Testis (tissue), 2 donors: Measurements from ENCODE around the gene PCMTD2.

Experiments used
- CTCF ChIP-seq, 3 experiments: fragments of 450-650 bp in 2 of 3; fragments of 200-600 bp in 1 of 3; sonication (generic) in 1 of 3; IDR thresholded peaks; one replicate each; pipeline ENCODE4 v1.5.1; 2016 to 2019; ENCODE audit warnings: antibody characterized with exemption in 3 of 3, mild to moderate bottlenecking in 2 of 3, moderate library complexity in 1 of 3
- POLR2A ChIP-seq: fragments of 450-650 bp; IDR thresholded peaks from one replicate; pipeline ENCODE4 v1.6.1; 2017; ENCODE audit warnings: antibody characterized with exemption, mild to moderate bottlenecking, moderate library complexity

DNA sequence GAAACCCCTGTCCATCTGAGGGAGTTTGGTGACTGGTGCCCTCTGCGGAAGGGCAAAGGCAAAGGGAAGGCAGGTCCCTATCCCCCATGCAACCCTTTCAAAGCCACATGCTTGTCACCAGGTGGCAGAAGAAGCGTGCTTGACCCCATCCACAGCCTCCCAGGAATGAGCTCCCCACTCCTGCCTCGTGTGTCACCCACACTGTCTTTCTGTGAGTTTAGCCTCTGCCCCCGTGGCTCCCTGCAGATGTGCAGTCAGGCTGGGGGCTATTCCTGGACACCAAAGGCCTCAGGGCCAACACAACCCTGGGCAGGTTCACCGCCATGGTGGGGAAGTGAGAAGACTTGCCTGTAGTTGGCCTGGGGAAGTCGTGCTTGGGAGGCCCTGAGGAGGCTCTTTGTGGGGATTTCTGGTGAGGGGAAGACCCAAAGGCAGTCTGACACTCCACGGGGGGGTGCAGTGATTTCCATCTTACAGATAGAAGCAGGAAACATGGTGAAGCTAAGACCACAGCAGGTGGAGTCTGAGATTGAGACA lies 16.6 kb upstream of the PCMTD2 start:
- no peak for TF ChIP-seq CTCF (IDR thresholded peaks at IDR 0.05)
- no peak for TF ChIP-seq POLR2A
